ENCODE measurements around the gene MMEL1.
"Not testable (repeated sequence)": the region's sequence is repeated elsewhere in the genome, so short reads cannot be mapped to it uniquely, and the experiment has no call there.

MMEL1 gene

GRCh38 chr1:2632561-2633361 is at the start of gene MMEL1:
Gene MMEL1, minus strand, starts transcription at chr1:2633016. Its CDS starts 3,532 bp downstream, at chr1:2629484.
- no peak for DNase-seq

- DNase-seq, result not testable (repeated sequence)
Observed at GRCh38 chr1:2676726-2677125, 43.9 kb upstream of the MMEL1 start.

- not testable (repeated sequence) for DNase-seq
Observed at GRCh38 chr1:2671656-2672055, 38.8 kb upstream of the MMEL1 start.

- not testable (repeated sequence) for DNase-seq
Observed at GRCh38 chr1:2659806-2660205, 27.0 kb upstream of the MMEL1 start.

GRCh38 chr1:2657909-2658308 is 25.1 kb upstream of the MMEL1 start:
- not testable (repeated sequence) for DNase-seq

GRCh38 chr1:2657124-2657523 is 24.3 kb upstream of the MMEL1 start:
- not testable (repeated sequence) for DNase-seq

- not testable (repeated sequence) for DNase-seq
Observed at GRCh38 chr1:2655598-2656434, 23.0 kb upstream of the MMEL1 start.

- not testable (repeated sequence) for DNase-seq
Observed at GRCh38 chr1:2654443-2654948, 21.7 kb upstream of the MMEL1 start.

GRCh38 chr1:2653741-2654442 is 21.1 kb upstream of the MMEL1 start:
- not testable (repeated sequence) for DNase-seq

- DNase-seq, result not testable (repeated sequence)
Observed at GRCh38 chr1:2652926-2653571, 20.2 kb upstream of the MMEL1 start.

GRCh38 chr1:2652152-2652925 is 19.5 kb upstream of the MMEL1 start:
- DNase-seq, result not testable (repeated sequence)

- no peak for DNase-seq
Observed at GRCh38 chr1:2650967-2651645, 18.3 kb upstream of the MMEL1 start.

GRCh38 chr1:2646837-2647236 is 14.0 kb upstream of the MMEL1 start:
- no peak for DNase-seq

GRCh38 chr1:2645776-2646175 is 13.0 kb upstream of the MMEL1 start:
- DNase-seq, result no peak

- no peak for DNase-seq
Observed at GRCh38 chr1:2645143-2645542, 12.3 kb upstream of the MMEL1 start.

- DNase-seq, result no peak
Observed at GRCh38 chr1:2644591-2645101, 11.8 kb upstream of the MMEL1 start.

GRCh38 chr1:2644171-2644570 is 11.4 kb upstream of the MMEL1 start:
- DNase-seq, result no peak

- no peak for DNase-seq
Observed at GRCh38 chr1:2643414-2644077, 10.7 kb upstream of the MMEL1 start.

GRCh38 chr1:2642560-2643413 is 10.0 kb upstream of the MMEL1 start:
- DNase-seq, result peak; percentile 93
